GM12878 (cell line): Measurements from ENCODE around the gene SNX15. TPM values are rescaled to one million over a fixed set of nuclear protein-coding genes. Genes with fewer than 3 reads are reported as not detected.
A peak's percentile ranks its signal among the peaks of the same experiment; 100 is the strongest.

Experiments
- BCL3 ChIP-seq: IDR thresholded peaks from 2 replicates; pipeline ENCODE4 v1.6.1; 2011; ENCODE audit warnings: borderline replicate concordance, low read depth, mild to moderate bottlenecking, moderate library complexity, low read length; ENCODE audit not compliant: insufficient read depth, poor library complexity, severe bottlenecking
- CBX5 ChIP-seq: sonication (generic); IDR thresholded peaks from 2 replicates; pipeline ENCODE4 v1.6.1; 2016; ENCODE audit warnings: low read depth, moderate library complexity, mild to moderate bottlenecking, inconsistent platforms
- CREM ChIP-seq: IDR thresholded peaks from 2 replicates; pipeline ENCODE4 v1.6.1; 2014; ENCODE audit warnings: antibody characterized with exemption, low read depth
- HSF1 ChIP-seq: fragments of 150-350 bp; IDR thresholded peaks from 2 replicates; pipeline ENCODE4 v1.6.1; 2014; ENCODE audit warnings: mild to moderate bottlenecking, low read depth, low read length
- IKZF2 ChIP-seq, 2 experiments: fragments of 450-650 bp; IDR thresholded peaks; 2 replicates each; pipeline ENCODE4 v1.6.1; 2017; ENCODE audit warnings: mild to moderate bottlenecking in 2 of 2, moderate library complexity in 2 of 2
- NFXL1 ChIP-seq: fragments of 450-650 bp; IDR thresholded peaks from 2 replicates; pipeline ENCODE4 v1.6.1; 2017; ENCODE audit warnings: antibody characterized with exemption, mild to moderate bottlenecking, borderline replicate concordance
- PRDM15 ChIP-seq: fragments of 450-650 bp; formaldehyde crosslinking; IDR thresholded peaks from 2 replicates; pipeline ENCODE4 v1.4.0; 2020; ENCODE audit warnings: mild to moderate bottlenecking, moderate library complexity
- RAD21 ChIP-seq: IDR thresholded peaks from 2 replicates; pipeline ENCODE4 v1.6.1; 2011; ENCODE audit warnings: mild to moderate bottlenecking, low read depth, low read length, moderate library complexity; ENCODE audit not compliant: insufficient read depth
- RBBP5 ChIP-seq: fragments of 200-600 bp; sonication (generic); conservative IDR thresholded peaks from 2 replicates; pipeline ENCODE4 v1.6.1; 2016
- RELA ChIP-seq: fragments of 450-650 bp; IDR thresholded peaks from 2 replicates; pipeline ENCODE4 v1.8.0; 2014; ENCODE audit warnings: borderline replicate concordance; ENCODE audit not compliant: partially characterized antibody
- RFX5 ChIP-seq: IDR thresholded peaks from 2 replicates; pipeline ENCODE4 v1.6.1; 2011; ENCODE audit warnings: low read depth, low read length, improper control_type of control experiment
- SMAD1 ChIP-seq: fragments of 450-650 bp; IDR thresholded peaks from 2 replicates; pipeline ENCODE4 v1.6.1; 2018; ENCODE audit warnings: mild to moderate bottlenecking, low read depth; ENCODE audit not compliant: partially characterized antibody
- WRNIP1 ChIP-seq: IDR thresholded peaks from 2 replicates; pipeline ENCODE4 v1.6.1; 2011; ENCODE audit warnings: low read depth, low read length, improper control_type of control experiment, borderline replicate concordance
- YY1 ChIP-seq: IDR thresholded peaks from 2 replicates; pipeline ENCODE4 v1.6.1; 2011; ENCODE audit warnings: low read depth, mild to moderate bottlenecking, low read length
- polyA plus RNA-seq, 11 experiments: library from polyadenylated mRNA; depleted of rRNA in 4 of 11; unstranded in 6 of 11; stranded (reverse) in 5 of 11; fragments of >200 nt; fragmentation: Nextera tagmentation in 4 of 11; fragmentation: Illumina TruSeq in 1 of 11; extraction: Ambion mirVana in 4 of 11; extraction: Trizol in 1 of 11; gene quantifications; 1 replicate in 1 of 11; 2 replicates in 10 of 11; pipeline versions ENCODE4 v1.2.1 to v1.2.3, GENCODE V29; 2011 to 2016; ENCODE audit warnings: inconsistent platforms in 2 of 11, missing spikeins in 2 of 11, low read depth in 1 of 11
- total RNA-seq, 4 experiments: library from RNA; depleted of rRNA in 3 of 4; stranded (reverse); fragments of >200 nt in 3 of 4; fragmentation: Illumina TruSeq in 1 of 4; extraction: Trizol in 1 of 4; gene quantifications; 2 replicates each; pipeline versions ENCODE4 v1.2.1 to v1.2.3, GENCODE V29; 2013 to 2021
- TF ChIP-seq, protein P1 (sequence below): IDR thresholded peaks from 2 replicates; pipeline ENCODE4 v1.6.1; 2012; ENCODE audit warnings: low read depth, low read length, improper control_type of control experiment
- TF ChIP-seq, protein P2 (sequence below), 3 experiments: IDR thresholded peaks in 2 of 3; conservative IDR thresholded peaks in 1 of 3; 2 replicates each; pipeline ENCODE4 v1.5.1; 2011; ENCODE audit warnings: low read depth in 3 of 3, low read length in 3 of 3, mild to moderate bottlenecking in 3 of 3, control low read depth in 2 of 3, moderate library complexity in 2 of 3, inconsistent platforms in 1 of 3, mixed read lengths in 1 of 3; ENCODE audit not compliant: control insufficient read depth in 2 of 3, insufficient read depth in 1 of 3; ENCODE audit errors: extremely low read depth in 1 of 3
- TF ChIP-seq, protein P3 (sequence below): fragments of 450-650 bp; IDR thresholded peaks from 2 replicates; pipeline ENCODE4 v1.6.1; 2017; ENCODE audit warnings: borderline replicate concordance

The SNX15 gene
- total and polyA plus RNA-seq, 10 of the 15 experiments (the other 5 are each of a cell fraction or from before 2014, with no cell fraction given) = 2.4 to 24.0 (median 16.1) TPM

DNA sequence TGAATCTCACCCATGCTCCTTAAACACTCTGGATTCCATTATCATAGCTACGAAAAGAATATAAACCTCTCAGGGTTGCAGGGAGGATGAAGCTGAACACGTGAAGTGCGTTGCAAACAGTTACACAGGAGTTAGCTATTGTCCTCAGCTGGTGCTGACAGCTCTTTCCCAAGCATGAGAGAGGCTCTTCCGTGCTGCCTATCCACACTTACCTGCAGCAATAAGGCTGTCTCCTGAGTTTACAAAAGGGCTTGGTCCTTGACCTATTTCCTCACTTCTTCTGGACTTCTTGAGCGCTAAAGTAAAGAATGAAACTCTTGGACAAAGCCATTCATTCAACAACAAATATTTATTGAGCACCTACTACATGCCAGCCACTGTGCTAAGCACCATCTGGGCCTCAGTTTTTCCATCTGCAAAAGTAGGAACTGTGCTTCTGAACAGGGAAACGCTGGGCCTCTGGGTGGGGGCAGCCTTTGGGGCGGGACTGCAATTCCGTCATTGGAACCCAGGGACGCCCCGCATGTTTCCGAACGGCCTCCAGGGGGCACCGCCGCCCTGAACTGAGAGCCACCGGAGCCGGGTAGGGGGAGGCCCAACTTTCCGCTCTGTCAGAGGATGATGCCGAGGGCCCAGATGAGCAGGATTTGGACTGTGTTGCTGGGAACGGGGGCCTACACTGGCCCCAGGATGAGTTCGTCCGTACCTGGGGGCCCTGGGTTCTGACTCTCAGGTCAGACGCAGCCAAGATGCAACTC lies 13.9 kb upstream of the SNX15 start (continued):
- TF ChIP-seq HSF1 (no peak; the same call in 1 of the 2 replicates), SMAD1 (no peak), NFXL1 (no peak), BCL3 (peak; percentile 25), RFX5 (0 out of 2 replicates have a peak, but pooled peaks have one; percentile 5), WRNIP1 (no peak), CBX5 (0 out of 2 replicates have a peak, but pooled peaks have one; percentile 20), IKZF2 (IDR thresholded peaks at IDR 0.05) (peak; percentile 37 to 40), YY1 (0 out of 2 replicates have a peak, but pooled peaks have one; percentile 49), RELA (peak; percentile 8), PRDM15 (CRISPR knock-in tag) (no peak), RBBP5 (no peak), RAD21 (peak; percentile 87), CREM (peak; percentile 35; the same call in 1 of the 2 replicates)
- TF ChIP-seq, protein P1, sequence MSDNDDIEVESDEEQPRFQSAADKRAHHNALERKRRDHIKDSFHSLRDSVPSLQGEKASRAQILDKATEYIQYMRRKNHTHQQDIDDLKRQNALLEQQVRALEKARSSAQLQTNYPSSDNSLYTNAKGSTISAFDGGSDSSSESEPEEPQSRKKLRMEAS = no peak
- TF ChIP-seq, protein P2, sequence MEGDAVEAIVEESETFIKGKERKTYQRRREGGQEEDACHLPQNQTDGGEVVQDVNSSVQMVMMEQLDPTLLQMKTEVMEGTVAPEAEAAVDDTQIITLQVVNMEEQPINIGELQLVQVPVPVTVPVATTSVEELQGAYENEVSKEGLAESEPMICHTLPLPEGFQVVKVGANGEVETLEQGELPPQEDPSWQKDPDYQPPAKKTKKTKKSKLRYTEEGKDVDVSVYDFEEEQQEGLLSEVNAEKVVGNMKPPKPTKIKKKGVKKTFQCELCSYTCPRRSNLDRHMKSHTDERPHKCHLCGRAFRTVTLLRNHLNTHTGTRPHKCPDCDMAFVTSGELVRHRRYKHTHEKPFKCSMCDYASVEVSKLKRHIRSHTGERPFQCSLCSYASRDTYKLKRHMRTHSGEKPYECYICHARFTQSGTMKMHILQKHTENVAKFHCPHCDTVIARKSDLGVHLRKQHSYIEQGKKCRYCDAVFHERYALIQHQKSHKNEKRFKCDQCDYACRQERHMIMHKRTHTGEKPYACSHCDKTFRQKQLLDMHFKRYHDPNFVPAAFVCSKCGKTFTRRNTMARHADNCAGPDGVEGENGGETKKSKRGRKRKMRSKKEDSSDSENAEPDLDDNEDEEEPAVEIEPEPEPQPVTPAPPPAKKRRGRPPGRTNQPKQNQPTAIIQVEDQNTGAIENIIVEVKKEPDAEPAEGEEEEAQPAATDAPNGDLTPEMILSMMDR (IDR thresholded peaks at IDR 0.05 in 2 of 3, conservative IDR thresholded peaks at IDR 0.05 in 1 of 3; ENCODE audit: control insufficient read depth in 2 of 3, extremely low read depth in 1 of 3, insufficient read depth in 1 of 3, low read depth in 3 of 3, low read length in 3 of 3) = peak; percentile 64 to 92 (median 86)
- TF ChIP-seq, protein P3, sequence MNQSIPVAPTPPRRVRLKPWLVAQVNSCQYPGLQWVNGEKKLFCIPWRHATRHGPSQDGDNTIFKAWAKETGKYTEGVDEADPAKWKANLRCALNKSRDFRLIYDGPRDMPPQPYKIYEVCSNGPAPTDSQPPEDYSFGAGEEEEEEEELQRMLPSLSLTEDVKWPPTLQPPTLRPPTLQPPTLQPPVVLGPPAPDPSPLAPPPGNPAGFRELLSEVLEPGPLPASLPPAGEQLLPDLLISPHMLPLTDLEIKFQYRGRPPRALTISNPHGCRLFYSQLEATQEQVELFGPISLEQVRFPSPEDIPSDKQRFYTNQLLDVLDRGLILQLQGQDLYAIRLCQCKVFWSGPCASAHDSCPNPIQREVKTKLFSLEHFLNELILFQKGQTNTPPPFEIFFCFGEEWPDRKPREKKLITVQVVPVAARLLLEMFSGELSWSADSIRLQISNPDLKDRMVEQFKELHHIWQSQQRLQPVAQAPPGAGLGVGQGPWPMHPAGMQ = no peak
